OCI-LY7 (cell line): ENCODE results near the gene WNT2B. TPM values are rescaled to one million over a fixed set of nuclear protein-coding genes. Genes with fewer than 3 reads are reported as not detected.

Experiments
- BruUV-seq: library from RNA; stranded (reverse); fragments of 400-500 nt; replicated peaks from 2 replicates; lab custom pipeline; 2021; lab: Mats Ljungman, UMichigan
- CTCF ChIA-PET: fragments of 300-600 bp; sonication (Branson Sonifier 250); formaldehyde crosslinking; loops from one replicate; lab custom pipeline; 2022; ENCODE audit warnings: antibody characterized with exemption; ENCODE audit not compliant: unreplicated experiment; lab: Charles Lee
- POLR2A ChIA-PET: fragments of 300-600 bp; sonication (Branson Sonifier 250); formaldehyde crosslinking; loops from one replicate; lab custom pipeline; 2022; ENCODE audit warnings: antibody characterized with exemption; lab: Charles Lee
- DNase-seq: peaks from one replicate; pipeline ENCODE4 v3.0.0-alpha.2; 2015; ENCODE audit warnings: low spot score
- H2AFZ ChIP-seq: fragments of 200-600 bp; sonication (generic), shearing (Covaris generic); 2 replicates; pipeline ENCODE4 v1.6.1; 2014; ENCODE audit warnings: mild to moderate bottlenecking, antibody characterized with exemption, low read length, moderate library complexity
- H3K27ac ChIP-seq: fragments of 200-600 bp; sonication (generic); 2 replicates; pipeline ENCODE4 v1.5.1; 2014; ENCODE audit warnings: mixed run types, low read depth, mild to moderate bottlenecking, moderate library complexity, low read length, inconsistent platforms; ENCODE audit not compliant: poor library complexity, severe bottlenecking
- H3K36me3 ChIP-seq: fragments of 200-600 bp; sonication (generic); 2 replicates; pipeline ENCODE4 v1.6.1; 2014; ENCODE audit warnings: mild to moderate bottlenecking, antibody characterized with exemption, low read length, moderate library complexity, mixed read lengths; ENCODE audit not compliant: insufficient read depth
- H3K4me1 ChIP-seq: fragments of 200-600 bp; sonication (generic); 2 replicates; pipeline ENCODE4 v1.5.1; 2014; ENCODE audit warnings: mild to moderate bottlenecking, low read length; ENCODE audit not compliant: insufficient read depth, poor library complexity, severe bottlenecking
- H3K4me2 ChIP-seq: fragments of 200-600 bp; sonication (generic); 2 replicates; pipeline ENCODE4 v1.6.1; 2014; ENCODE audit warnings: mild to moderate bottlenecking, low read length
- H3K4me3 ChIP-seq: fragments of 200-600 bp; sonication (generic); 2 replicates; pipeline ENCODE4 v1.5.1; 2014; ENCODE audit warnings: mild to moderate bottlenecking, low read depth, low read length; ENCODE audit not compliant: poor library complexity, severe bottlenecking
- H3K79me2 ChIP-seq: fragments of 200-600 bp; sonication (generic); 2 replicates; pipeline ENCODE4 v1.6.1; 2016; ENCODE audit warnings: low read depth, mild to moderate bottlenecking, low read length, moderate library complexity, mixed read lengths; ENCODE audit not compliant: insufficient read depth
- H3K9me2 ChIP-seq: fragments of 200-600 bp; sonication (generic); 2 replicates; pipeline ENCODE4 v1.6.1; 2016; ENCODE audit warnings: mild to moderate bottlenecking, low read length, mixed read lengths; ENCODE audit not compliant: insufficient read depth
- H3K9me3 ChIP-seq: fragments of 200-600 bp; sonication (generic); 2 replicates; pipeline ENCODE4 v1.6.1; 2014; ENCODE audit warnings: mild to moderate bottlenecking, mixed run types, low read length, mixed read lengths
- H4K20me1 ChIP-seq: fragments of 200-600 bp; sonication (generic); 2 replicates; pipeline ENCODE4 v1.6.1; 2014; ENCODE audit warnings: mild to moderate bottlenecking, antibody characterized with exemption, low read length, moderate library complexity, mixed read lengths; ENCODE audit not compliant: insufficient read depth
- CTCF ChIP-seq: fragments of 200-600 bp; sonication (generic); conservative IDR thresholded peaks from 2 replicates; pipeline ENCODE4 v1.5.1; 2014; ENCODE audit warnings: mild to moderate bottlenecking, antibody characterized with exemption, low read length, moderate library complexity, mixed read lengths
- EZH2phosphoT487 ChIP-seq: fragments of 200-600 bp; sonication (generic); IDR thresholded peaks from 2 replicates; pipeline ENCODE4 v1.6.1; 2018; ENCODE audit warnings: low read depth, borderline replicate concordance, mild to moderate bottlenecking, mixed run types, antibody characterized with exemption, low read length, moderate library complexity, mixed read lengths
- intact Hi-C: fragments of 100-400 bp; cut with micrococcal nuclease; formaldehyde crosslinking; loops from one replicate; pipeline ENCODE4 v1.10.0; 2022; ENCODE audit not compliant: unreplicated experiment
- total RNA-seq, 2 experiments: library from RNA; depleted of rRNA in 1 of 2; stranded (reverse); fragments of >200 nt in 1 of 2; shearing (Covaris generic) in 1 of 2; gene quantifications; 2 replicates each; pipeline ENCODE4 v1.2.3, GENCODE V29; 2014 to 2022

Gene WNT2B
- total RNA-seq, 2 experiments from 2014 or later = 0.32 to 0.91 TPM

GRCh38 chr1:112517231-112517630, 8.5 kb downstream of the WNT2B start:
- ChIA-PET POLR2A (interaction anchor here (0.6 kb wide), 1 partner anchor 13 kb away, joined by 3 read pairs; no protein-coding TSS in a partner anchor), CTCF (no interaction called here)
- Histone ChIP-seq H3K4me2 (no peak overlapping the region), H3K9me3 (no peaks in the 10 kb centered on the region), H3K36me3 (no peaks in the 10 kb centered on the region), H3K9me2 (no peaks in the 10 kb centered on the region), H3K4me1 (no peaks in the 10 kb centered on the region), H4K20me1 (no peaks in the 10 kb centered on the region), H3K4me3 (no peak overlapping the region), H2AFZ (no peak overlapping the region), H3K27ac (no peak overlapping the region), H3K79me2 (no peaks in the 10 kb centered on the region)
- no peak for DNase-seq
- intact Hi-C loops = no loop called here
- no TSS peak for BruUV-seq
- TF ChIP-seq CTCF (no peak), EZH2phosphoT487 (no peak)

DNA sequence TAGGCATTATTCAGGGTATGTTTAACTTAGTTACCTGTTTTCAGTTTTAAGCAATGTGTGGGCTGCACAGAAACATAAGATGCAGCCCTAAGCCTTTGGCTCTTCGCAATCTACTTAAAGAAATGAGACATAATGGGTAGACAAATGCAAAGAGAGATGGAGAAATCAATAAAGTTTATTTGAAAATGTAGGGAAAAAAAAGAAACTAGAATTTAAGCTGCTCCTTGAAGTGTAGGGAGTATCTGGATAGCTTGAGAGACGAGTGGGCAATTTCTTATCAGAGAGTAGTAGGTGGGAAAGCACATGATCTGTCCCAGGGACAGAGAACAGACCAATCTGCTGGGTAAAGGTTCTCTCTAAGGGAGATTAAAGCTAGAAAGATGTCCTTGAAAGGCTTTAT, 8.9 kb downstream of the WNT2B start:
- no peak for DNase-seq
- no peak overlapping the region for H2AFZ ChIP-seq
- intact Hi-C loops = no loop called here
- no peak overlapping the region for H3K4me3 ChIP-seq
- H3K4me1 ChIP-seq = no peaks in the 10 kb centered on the region
- BruUV-seq = no TSS peak
- H3K79me2 ChIP-seq = no peaks in the 10 kb centered on the region
- no peak overlapping the region for H3K27ac ChIP-seq
- CTCF ChIA-PET = no interaction called here
- no peaks in the 10 kb centered on the region for H3K9me2 ChIP-seq
- TF ChIP-seq EZH2phosphoT487 (no peak), CTCF (no peak)
- POLR2A ChIA-PET = no interaction called here
- H3K4me2 ChIP-seq = no peak overlapping the region
- no peaks in the 10 kb centered on the region for H3K9me3 ChIP-seq
- H3K36me3 ChIP-seq = no peaks in the 10 kb centered on the region
- no peaks in the 10 kb centered on the region for H4K20me1 ChIP-seq

DNA sequence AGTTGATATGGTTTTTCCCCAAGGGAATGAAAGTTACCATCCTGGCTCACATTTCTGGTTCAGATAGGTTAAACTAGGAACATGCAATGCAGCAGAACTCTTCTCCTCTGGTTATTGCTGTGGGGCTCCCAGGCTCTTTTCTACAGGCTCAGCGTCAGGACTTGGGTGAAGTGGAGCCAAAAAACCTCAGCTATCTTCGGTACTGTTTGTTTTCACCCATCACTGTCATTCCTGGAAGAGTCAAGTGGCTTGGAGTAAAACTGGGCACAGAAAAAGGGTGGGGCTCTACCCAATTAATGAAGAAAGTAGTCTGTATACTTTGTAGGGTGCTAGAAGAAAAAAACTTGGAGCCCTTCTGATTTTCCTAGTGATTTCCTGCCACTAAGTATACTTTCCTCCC, 9.4 kb downstream of the WNT2B start:
- Histone ChIP-seq H3K79me2 (no peaks in the 10 kb centered on the region), H3K9me2 (no peaks in the 10 kb centered on the region), H4K20me1 (no peaks in the 10 kb centered on the region), H2AFZ (no peak overlapping the region), H3K4me2 (no peak overlapping the region), H3K36me3 (no peaks in the 10 kb centered on the region), H3K9me3 (no peaks in the 10 kb centered on the region), H3K27ac (no peak overlapping the region), H3K4me3 (no peak overlapping the region), H3K4me1 (no peaks in the 10 kb centered on the region)
- intact Hi-C loops = no loop called here
- BruUV-seq = no TSS peak
- TF ChIP-seq CTCF (no peak), EZH2phosphoT487 (no peak)
- POLR2A ChIA-PET = no interaction called here
- CTCF ChIA-PET = no interaction called here
- DNase-seq = no peak
